Measurements from ENCODE around the gene AMER2.
"Not testable (repeated sequence)": the region's sequence is repeated elsewhere in the genome, so short reads cannot be mapped to it uniquely, and the experiment has no call there.

AMER2 gene

GRCh38 chr13:25180775-25181537 lies 8.9 kb upstream of the AMER2 start:
- no peak for DNase-seq

- DNase-seq = no peak
These were observed 8.0 kb upstream of the AMER2 start for GRCh38 chr13:25179832-25180774.

GRCh38 chr13:25179011-25179410 lies 6.9 kb upstream of the AMER2 start:
- no peak for DNase-seq

GRCh38 chr13:25178070-25178469 lies 6.0 kb upstream of the AMER2 start:
- DNase-seq = no peak

GRCh38 chr13:25177636-25178035 lies 5.5 kb upstream of the AMER2 start:
- DNase-seq = no peak

GRCh38 chr13:25177012-25177411 lies 4.9 kb upstream of the AMER2 start:
- DNase-seq = no peak

GRCh38 chr13:25175431-25175830 lies 3.3 kb upstream of the AMER2 start:
- no peak for DNase-seq

GRCh38 chr13:25175026-25175425 lies 2.9 kb upstream of the AMER2 start:
- DNase-seq = no peak

- no peak for DNase-seq
These were observed 2.2 kb upstream of the AMER2 start for GRCh38 chr13:25174304-25174703.

GRCh38 chr13:25172303-25172630 lies 179 bp upstream of the AMER2 start:
- DNase-seq = no peak

GRCh38 chr13:25171170-25171516 lies 945 bp downstream of the AMER2 start:
- no peak for DNase-seq

- DNase-seq = no peak
These were observed 1.5 kb downstream of the AMER2 start for GRCh38 chr13:25170554-25171111.

- DNase-seq = no peak
These were observed 2.0 kb downstream of the AMER2 start for GRCh38 chr13:25169951-25170553.

- no peak for DNase-seq
These were observed 2.7 kb downstream of the AMER2 start for GRCh38 chr13:25169356-25169755.

GRCh38 chr13:25168790-25169189 lies 3.3 kb downstream of the AMER2 start:
- no peak for DNase-seq

GRCh38 chr13:25167382-25168174 lies 4.5 kb downstream of the AMER2 start:
- DNase-seq = no peak

GRCh38 chr13:25166306-25166705 lies 5.8 kb downstream of the AMER2 start:
- DNase-seq = no peak

GRCh38 chr13:25165663-25166062 lies 6.4 kb downstream of the AMER2 start:
- DNase-seq = no peak

- not testable (repeated sequence) for DNase-seq
These were observed 6.9 kb downstream of the AMER2 start for GRCh38 chr13:25165163-25165562.

- no peak for DNase-seq
These were observed 14.4 kb downstream of the AMER2 start for GRCh38 chr13:25157681-25158080.

GRCh38 chr13:25153736-25154135 lies 18.4 kb downstream of the AMER2 start:
- no peak for DNase-seq

- no peak for DNase-seq
These were observed 20.4 kb downstream of the AMER2 start for GRCh38 chr13:25151626-25152195.
